ENCODE measurements around the gene TIPRL. TPM values are rescaled to one million over a fixed set of nuclear protein-coding genes. Genes with fewer than 3 reads are reported as not detected.
A peak's percentile ranks its signal among the peaks of the same experiment; 100 is the strongest.

Gene TIPRL
- total and polyA plus RNA-seq, 9 of the 15 experiments (the other 6 are each of a cell fraction or from before 2014, with no cell fraction given), result 41.4 to 90.2 (median 69.9) TPM

GRCh38 chr1:168223681-168224540 lies 45.1 kb downstream of the TIPRL start:
- peaks cover 25 to 44% of the 10 kb centered on the region in 2 experiments for H3K4me1 ChIP-seq (replicated peaks in 1 of 2; ENCODE audit: control insufficient read depth in 2 of 2, insufficient read depth in 2 of 2, low read length in 2 of 2)
- in situ Hi-C loops (cut with MboI), result no loop called here
- H3K27ac ChIP-seq (ENCODE audit: extremely low read depth, low read depth, low read length), result no peak overlapping the region
- FAIRE-seq (no peak), DNase-seq (ENCODE audit: extremely low read depth in 1 of 4, low spot score in 3 of 4) (no peak), ATAC-seq (no peak)
- ChIA-PET CTCF (ENCODE audit: low intra/inter-chr PET ratio) (interaction anchor here (0.6 kb wide), 1 partner anchor 26 kb away, joined by 3 read pairs; no protein-coding TSS in a partner anchor), POLR2A (interaction anchor here (1.5 to 1.8 kb wide), 2 partner anchors 18 to 36 kb away, joined by 4 to 6 read pairs; no protein-coding TSS in a partner anchor)
- no peak overlapping the region for H3K9ac ChIP-seq (ENCODE audit: insufficient read depth in 1 of 2, low read depth in 2 of 2, low read length in 2 of 2)
- H3K4me2 ChIP-seq (ENCODE audit: insufficient read depth, low read length), result no peak overlapping the region
- no peaks in the 10 kb centered on the region for H3K27me3 ChIP-seq (ENCODE audit: control insufficient read depth in 2 of 2, insufficient read depth in 2 of 2, low read length in 2 of 2)
- H3K36me3 ChIP-seq (ENCODE audit: control insufficient read depth, insufficient read depth, low read length), result peaks cover 14% of the 10 kb centered on the region; the same call in 2 of the 3 replicates
- H2AFZ ChIP-seq (ENCODE audit: low read depth, low read length), result no peak overlapping the region
- H4K20me1 ChIP-seq (replicated peaks; ENCODE audit: control insufficient read depth, insufficient read depth, low read length), result no peaks in the 10 kb centered on the region; the same call in 1 of the 2 replicates
- no peaks in the 10 kb centered on the region for H3K9me3 ChIP-seq (replicated peaks; ENCODE audit: control insufficient read depth, insufficient read depth, low read depth, low read length)
- no peak overlapping the region for H3K4me3 ChIP-seq
- intact Hi-C loops (cut with micrococcal nuclease), result loop anchor here (2.0 to 10.0 kb wide), 3 partner anchors 45 to 129 kb away; partner anchors contain the start of gene TIPRL
- no TSS peak for BruUV-seq (replicated peaks)
- H3K79me2 ChIP-seq (ENCODE audit: control insufficient read depth, insufficient read depth, low read length), result peaks cover 53% of the 10 kb centered on the region
- no peaks in the 10 kb centered on the region for H3K9me1 ChIP-seq (ENCODE audit: control insufficient read depth, insufficient read depth, low read length)
- no peak for TF ChIP-seq ERF (CRISPR knock-in tag; IDR thresholded peaks at IDR 0.05)
- TF ChIP-seq ZNF561 (CRISPR knock-in tag; conservative IDR thresholded peaks at IDR 0.05), result no peak
- TF ChIP-seq SLC30A9 (CRISPR knock-in tag; IDR thresholded peaks at IDR 0.05), result no peak
- no peak for TF ChIP-seq XRCC5 (IDR thresholded peaks at IDR 0.05; ENCODE audit: low read depth, low read length)
- TF ChIP-seq DLX4 (CRISPR knock-in tag; IDR thresholded peaks at IDR 0.05), result no peak
- no peak for TF ChIP-seq XRCC3 (IDR thresholded peaks at IDR 0.05)
- TF ChIP-seq ATF4 (CRISPR knock-in tag; IDR thresholded peaks at IDR 0.05), result no peak
- 0 out of 2 replicates have a peak, but pooled peaks have one; percentile 27 for TF ChIP-seq FOSL1 (tag; conservative IDR thresholded peaks at IDR 0.05)
- TF ChIP-seq CAMTA2 (CRISPR knock-in tag; conservative IDR thresholded peaks at IDR 0.05), result no peak
- no peak for TF ChIP-seq CUX1 (CRISPR knock-in tag; IDR thresholded peaks at IDR 0.05)
- TF ChIP-seq IRF9 (tag; IDR thresholded peaks at IDR 0.05), result no peak
- TF ChIP-seq GABPB1 (CRISPR knock-in tag; IDR thresholded peaks at IDR 0.05), result no peak
- TF ChIP-seq CEBPB (tag; IDR thresholded peaks at IDR 0.05), result peak; percentile 90
- TF ChIP-seq PRPF4 (IDR thresholded peaks at IDR 0.05; ENCODE audit: insufficient read depth, low read depth, low read length, poor library complexity, severe bottlenecking), result no peak
